ENCODE measurements around the gene DHRS4.

The DHRS4 gene

DNA sequence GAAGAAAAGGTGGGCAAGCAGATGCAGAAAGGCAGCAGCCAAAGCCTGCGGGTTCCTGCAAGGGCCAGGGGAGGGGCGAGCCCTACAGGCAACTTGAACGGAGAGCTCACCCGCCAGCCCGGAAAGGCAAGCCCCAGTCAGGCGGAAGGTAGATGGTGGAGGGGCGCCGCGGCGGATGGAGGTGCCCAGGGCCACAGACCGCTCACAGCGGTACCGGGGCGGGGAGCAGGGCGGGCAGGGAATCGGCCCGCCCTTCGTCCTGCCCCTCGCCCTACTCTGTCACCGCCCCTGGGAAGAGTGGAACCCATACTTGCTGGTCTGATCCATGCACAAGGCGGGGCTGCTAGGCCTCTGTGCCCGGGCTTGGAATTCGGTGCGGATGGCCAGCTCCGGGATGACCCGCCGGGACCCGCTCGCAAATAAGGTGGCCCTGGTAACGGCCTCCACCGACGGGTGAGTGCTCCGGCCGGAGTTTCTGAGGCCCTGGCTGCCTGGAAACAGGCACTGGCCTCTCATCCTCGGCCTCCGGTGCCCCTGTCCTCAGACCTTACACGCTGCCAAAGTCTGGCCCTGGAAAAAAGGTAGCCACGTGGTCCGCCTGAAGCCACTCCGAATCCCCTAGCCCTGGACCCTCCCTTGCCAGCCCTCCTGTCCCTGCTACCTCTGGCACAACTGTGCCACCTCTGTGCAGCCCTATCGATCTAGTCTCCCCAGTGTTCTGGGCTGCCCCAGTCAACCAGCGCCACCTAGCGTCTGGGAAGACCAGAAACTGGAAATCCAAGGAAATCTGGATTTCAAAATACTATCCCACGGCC, at the start of gene DHRS4:
TSS of gene DHRS4 (plus strand) at position 307 of the 815 bp plus-strand sequence. CDS start at position 326, 19 bp downstream.
- TF ChIP-seq FOXM1 (IDR thresholded peaks at IDR 0.05; ENCODE audit: borderline replicate concordance, low read depth) (no peak), ZBTB7A (IDR thresholded peaks at IDR 0.05; ENCODE audit: low read depth) (0 out of 2 replicates have a peak, but pooled peaks have one; percentile 16), YY1 (IDR thresholded peaks at IDR 0.05; ENCODE audit: low read depth) (0 out of 2 replicates have a peak, but pooled peaks have one; percentile 52), CEBPB (IDR thresholded peaks at IDR 0.05) (no peak), RAD21 (IDR thresholded peaks at IDR 0.05; ENCODE audit: low read depth) (peak; percentile 71), NFIC (IDR thresholded peaks at IDR 0.05) (no peak), TCF12 (IDR thresholded peaks at IDR 0.05; ENCODE audit: low read depth) (peak; percentile 10; the same call in 1 of the 2 replicates), TEAD4 (IDR thresholded peaks at IDR 0.05) (no peak; the same call in 1 of the 2 replicates), TAF1 (IDR thresholded peaks at IDR 0.05; ENCODE audit: low read depth) (peak; percentile 48), EGR1 (IDR thresholded peaks at IDR 0.05) (no peak), EP300 (IDR thresholded peaks at IDR 0.05; ENCODE audit: borderline replicate concordance) (no peak), CREB1 (IDR thresholded peaks at IDR 0.05; ENCODE audit: low read depth) (no peak)
- TF ChIP-seq, protein P1, sequence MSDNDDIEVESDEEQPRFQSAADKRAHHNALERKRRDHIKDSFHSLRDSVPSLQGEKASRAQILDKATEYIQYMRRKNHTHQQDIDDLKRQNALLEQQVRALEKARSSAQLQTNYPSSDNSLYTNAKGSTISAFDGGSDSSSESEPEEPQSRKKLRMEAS (IDR thresholded peaks at IDR 0.05) = no peak; the same call in 1 of the 2 replicates
- TF ChIP-seq, protein P2, sequence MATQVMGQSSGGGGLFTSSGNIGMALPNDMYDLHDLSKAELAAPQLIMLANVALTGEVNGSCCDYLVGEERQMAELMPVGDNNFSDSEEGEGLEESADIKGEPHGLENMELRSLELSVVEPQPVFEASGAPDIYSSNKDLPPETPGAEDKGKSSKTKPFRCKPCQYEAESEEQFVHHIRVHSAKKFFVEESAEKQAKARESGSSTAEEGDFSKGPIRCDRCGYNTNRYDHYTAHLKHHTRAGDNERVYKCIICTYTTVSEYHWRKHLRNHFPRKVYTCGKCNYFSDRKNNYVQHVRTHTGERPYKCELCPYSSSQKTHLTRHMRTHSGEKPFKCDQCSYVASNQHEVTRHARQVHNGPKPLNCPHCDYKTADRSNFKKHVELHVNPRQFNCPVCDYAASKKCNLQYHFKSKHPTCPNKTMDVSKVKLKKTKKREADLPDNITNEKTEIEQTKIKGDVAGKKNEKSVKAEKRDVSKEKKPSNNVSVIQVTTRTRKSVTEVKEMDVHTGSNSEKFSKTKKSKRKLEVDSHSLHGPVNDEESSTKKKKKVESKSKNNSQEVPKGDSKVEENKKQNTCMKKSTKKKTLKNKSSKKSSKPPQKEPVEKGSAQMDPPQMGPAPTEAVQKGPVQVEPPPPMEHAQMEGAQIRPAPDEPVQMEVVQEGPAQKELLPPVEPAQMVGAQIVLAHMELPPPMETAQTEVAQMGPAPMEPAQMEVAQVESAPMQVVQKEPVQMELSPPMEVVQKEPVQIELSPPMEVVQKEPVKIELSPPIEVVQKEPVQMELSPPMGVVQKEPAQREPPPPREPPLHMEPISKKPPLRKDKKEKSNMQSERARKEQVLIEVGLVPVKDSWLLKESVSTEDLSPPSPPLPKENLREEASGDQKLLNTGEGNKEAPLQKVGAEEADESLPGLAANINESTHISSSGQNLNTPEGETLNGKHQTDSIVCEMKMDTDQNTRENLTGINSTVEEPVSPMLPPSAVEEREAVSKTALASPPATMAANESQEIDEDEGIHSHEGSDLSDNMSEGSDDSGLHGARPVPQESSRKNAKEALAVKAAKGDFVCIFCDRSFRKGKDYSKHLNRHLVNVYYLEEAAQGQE (IDR thresholded peaks at IDR 0.05; ENCODE audit: low read depth) = no peak
- TF ChIP-seq, protein P3, sequence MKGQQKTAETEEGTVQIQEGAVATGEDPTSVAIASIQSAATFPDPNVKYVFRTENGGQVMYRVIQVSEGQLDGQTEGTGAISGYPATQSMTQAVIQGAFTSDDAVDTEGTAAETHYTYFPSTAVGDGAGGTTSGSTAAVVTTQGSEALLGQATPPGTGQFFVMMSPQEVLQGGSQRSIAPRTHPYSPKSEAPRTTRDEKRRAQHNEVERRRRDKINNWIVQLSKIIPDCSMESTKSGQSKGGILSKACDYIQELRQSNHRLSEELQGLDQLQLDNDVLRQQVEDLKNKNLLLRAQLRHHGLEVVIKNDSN (IDR thresholded peaks at IDR 0.05) = 0 out of 2 replicates have a peak, but pooled peaks have one; percentile 29

DNA sequence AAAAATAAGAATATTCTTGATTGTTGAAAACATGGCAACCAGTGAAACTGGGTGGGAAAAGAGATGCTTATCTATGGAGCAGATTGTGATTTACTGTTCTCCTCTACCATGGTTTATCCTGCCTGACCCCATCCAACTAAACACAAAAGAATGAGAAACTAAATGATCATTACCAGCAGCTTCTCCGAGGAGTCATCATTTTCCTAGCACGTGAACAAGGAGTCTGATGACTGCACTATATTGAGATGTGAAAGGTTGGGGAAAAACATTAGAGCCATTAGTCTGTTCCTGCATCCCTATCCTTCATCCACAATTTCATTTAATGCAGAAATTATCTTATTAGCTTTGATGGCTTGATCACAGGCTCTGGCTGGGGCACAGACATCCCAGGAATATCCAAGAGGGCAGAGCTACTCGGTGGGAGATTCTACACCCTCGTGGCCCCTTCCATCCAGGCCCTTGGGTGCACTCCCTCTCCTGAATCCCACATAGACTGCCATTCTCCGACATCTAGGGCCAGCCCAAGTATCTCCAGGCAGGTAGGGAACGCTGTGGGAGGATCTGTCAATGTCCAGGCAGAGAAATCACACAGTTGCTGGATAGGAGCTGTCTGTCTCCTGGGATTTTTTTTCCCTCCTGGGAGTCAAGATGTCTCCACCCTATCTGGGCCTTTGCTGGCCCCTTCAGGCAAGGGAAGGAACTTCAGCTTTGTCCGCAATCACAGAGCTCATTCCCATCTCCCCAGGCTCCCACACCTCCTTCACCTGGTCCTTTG, 43.3 kb upstream of the DHRS4 start:
- peak; percentile 91 for TF ChIP-seq RAD21 (IDR thresholded peaks at IDR 0.05; ENCODE audit: low read depth)
- no peak for TF ChIP-seq CEBPB (IDR thresholded peaks at IDR 0.05)

DNA sequence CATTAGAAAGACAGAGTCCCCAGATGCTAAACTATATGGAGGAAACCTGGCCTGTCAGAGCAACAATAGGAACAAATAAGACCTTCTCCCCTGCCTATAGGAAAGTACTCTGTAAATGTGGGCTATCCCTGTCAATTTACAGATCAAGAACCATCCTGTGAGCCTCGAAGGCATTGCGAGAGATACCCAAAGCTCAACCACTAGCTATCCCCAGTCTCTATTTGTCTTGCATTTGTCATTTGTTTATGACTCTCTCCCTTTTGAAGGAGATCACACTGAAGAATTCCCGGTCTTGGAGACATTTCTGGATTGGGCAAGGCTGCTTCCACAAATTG, 42.7 kb upstream of the DHRS4 start:
- TF ChIP-seq RAD21 (IDR thresholded peaks at IDR 0.05; ENCODE audit: low read depth) (no peak), CREB1 (IDR thresholded peaks at IDR 0.05; ENCODE audit: low read depth) (no peak), NFIC (IDR thresholded peaks at IDR 0.05) (no peak)
- TF ChIP-seq, protein P2 (IDR thresholded peaks at IDR 0.05; ENCODE audit: low read depth) = no peak

DNA sequence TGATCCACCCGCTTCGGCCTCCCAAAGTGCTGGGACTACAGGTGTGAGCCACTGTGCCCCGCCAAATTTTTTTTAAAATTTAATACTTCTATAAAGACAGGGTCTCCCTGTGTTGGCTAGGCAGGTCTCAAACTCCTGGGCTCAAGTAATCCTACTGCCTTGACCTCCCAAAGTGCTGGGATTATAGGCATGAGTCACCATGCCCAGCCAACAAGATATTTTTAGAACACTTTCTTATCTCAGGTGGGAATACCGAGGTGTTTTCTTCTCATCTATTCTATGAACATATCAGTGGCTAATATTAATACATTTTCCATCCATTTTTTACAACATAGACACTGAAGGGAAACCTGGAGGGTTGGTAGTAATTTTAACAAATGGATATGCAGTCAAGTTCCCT, 38.0 kb upstream of the DHRS4 start:
- TF ChIP-seq CEBPB (IDR thresholded peaks at IDR 0.05) (no peak), ZBTB7A (IDR thresholded peaks at IDR 0.05; ENCODE audit: low read depth) (no peak), TAF1 (IDR thresholded peaks at IDR 0.05; ENCODE audit: low read depth) (no peak), EP300 (IDR thresholded peaks at IDR 0.05; ENCODE audit: borderline replicate concordance) (no peak), FOXM1 (IDR thresholded peaks at IDR 0.05; ENCODE audit: borderline replicate concordance, low read depth) (no peak), EGR1 (IDR thresholded peaks at IDR 0.05) (no peak), NFIC (IDR thresholded peaks at IDR 0.05) (no peak), TEAD4 (IDR thresholded peaks at IDR 0.05) (no peak), YY1 (IDR thresholded peaks at IDR 0.05; ENCODE audit: low read depth) (no peak), CREB1 (IDR thresholded peaks at IDR 0.05; ENCODE audit: low read depth) (no peak), RAD21 (IDR thresholded peaks at IDR 0.05; ENCODE audit: low read depth) (no peak)
- TF ChIP-seq, protein P3 (IDR thresholded peaks at IDR 0.05) = no peak
- TF ChIP-seq, protein P1 (IDR thresholded peaks at IDR 0.05) = no peak
- TF ChIP-seq, protein P2 (IDR thresholded peaks at IDR 0.05; ENCODE audit: low read depth) = no peak

Data from Ishikawa (cell line).